Lung (tissue), 12 donors: ENCODE measurements around the gene POLD1. TPM values are rescaled to one million over a fixed set of nuclear protein-coding genes. Genes with fewer than 3 reads are reported as not detected.

Experiments used
- ATAC-seq: fragments of 200-7000 bp; cut with Tn5 transposase; one replicate; pipeline ENCODE4 v1.9.1; 2020; ENCODE audit warnings: moderate number of reproducible peaks; ENCODE audit not compliant: insufficient read depth, low FRiP score
- DNase-seq, 3 donors: peaks; one replicate each; pipeline ENCODE4 v3.0.0-alpha.2; 2013 to 2017
- H3K27ac ChIP-seq, 2 donors: one replicate each; pipeline ENCODE4 v1.5.1; 2013; ENCODE audit warnings: mild to moderate bottlenecking in 2 of 2, moderate library complexity in 2 of 2, control low read depth in 1 of 2, inconsistent platforms in 1 of 2, low read depth in 1 of 2, low read length in 1 of 2
- H3K27me3 ChIP-seq, 3 donors: one replicate each; pipeline ENCODE4 v1.5.1; 2013; ENCODE audit warnings: low read length in 2 of 3; ENCODE audit not compliant: control insufficient read depth in 3 of 3, insufficient read depth in 3 of 3
- H3K36me3 ChIP-seq, 4 donors: one replicate each; pipeline ENCODE4 v1.5.1; 2013; ENCODE audit warnings: low read length in 4 of 4, mild to moderate bottlenecking in 1 of 4, moderate library complexity in 1 of 4; ENCODE audit not compliant: control insufficient read depth in 4 of 4, insufficient read depth in 4 of 4
- H3K4me1 ChIP-seq, 5 donors: one replicate each; pipeline ENCODE4 v1.5.1; 2013; ENCODE audit warnings: low read length in 5 of 5, mild to moderate bottlenecking in 2 of 5, moderate library complexity in 1 of 5; ENCODE audit not compliant: control insufficient read depth in 5 of 5, insufficient read depth in 5 of 5
- H3K4me3 ChIP-seq: one replicate; pipeline ENCODE4 v1.5.1; 2013; ENCODE audit warnings: mild to moderate bottlenecking, control low read depth, moderate library complexity
- H3K9ac ChIP-seq, 2 donors: one replicate each; pipeline ENCODE4 v1.5.1; 2013; ENCODE audit warnings: low read length in 2 of 2, control low read depth in 1 of 2; ENCODE audit not compliant: insufficient read depth in 1 of 2
- H3K9me3 ChIP-seq, 4 donors: one replicate each; pipeline ENCODE4 v1.5.1; 2013; ENCODE audit warnings: low read length in 3 of 4, mild to moderate bottlenecking in 1 of 4, moderate library complexity in 1 of 4; ENCODE audit not compliant: control insufficient read depth in 4 of 4, insufficient read depth in 3 of 4
- WGBS, 2 donors: extraction: QIAGEN DNeasy Blood & Tissue Kit; methylation state at CpG; one replicate each; pipeline ENCODE4 v1.1.7; 2013; 5-methylcytosine and 5-hydroxymethylcytosine counted together
- polyA plus RNA-seq, 2 donors: library from polyadenylated mRNA; stranded (reverse); fragments of 200-250 nt; gene quantifications; one replicate each; pipeline ENCODE4 v1.2.1, GENCODE V29; 2013
- total RNA-seq, 2 donors: library from RNA; depleted of rRNA in 1 of 2; stranded (reverse); fragments of >200 nt in 1 of 2; gene quantifications; one replicate each; pipeline ENCODE4 v1.2.1, GENCODE V29; 2014 to 2021
- TF ChIP-seq, protein P1 (sequence below): IDR thresholded peaks from 2 replicates; pipeline ENCODE4 v1.5.1; 2012; ENCODE audit warnings: mild to moderate bottlenecking; ENCODE audit errors: control extremely low read depth, extremely low read depth
- donor health status: control.
- donor health status: control.
- donor health status: Bipolar disorder and iron deficiency.
- donor health status: healthy.
- donor health status: DM: yes; HTN: yes; CAD: no.

POLD1 gene
- total and polyA plus RNA-seq, 4 donors, result 20.2 to 55.1 (median 39.0) TPM

DNA sequence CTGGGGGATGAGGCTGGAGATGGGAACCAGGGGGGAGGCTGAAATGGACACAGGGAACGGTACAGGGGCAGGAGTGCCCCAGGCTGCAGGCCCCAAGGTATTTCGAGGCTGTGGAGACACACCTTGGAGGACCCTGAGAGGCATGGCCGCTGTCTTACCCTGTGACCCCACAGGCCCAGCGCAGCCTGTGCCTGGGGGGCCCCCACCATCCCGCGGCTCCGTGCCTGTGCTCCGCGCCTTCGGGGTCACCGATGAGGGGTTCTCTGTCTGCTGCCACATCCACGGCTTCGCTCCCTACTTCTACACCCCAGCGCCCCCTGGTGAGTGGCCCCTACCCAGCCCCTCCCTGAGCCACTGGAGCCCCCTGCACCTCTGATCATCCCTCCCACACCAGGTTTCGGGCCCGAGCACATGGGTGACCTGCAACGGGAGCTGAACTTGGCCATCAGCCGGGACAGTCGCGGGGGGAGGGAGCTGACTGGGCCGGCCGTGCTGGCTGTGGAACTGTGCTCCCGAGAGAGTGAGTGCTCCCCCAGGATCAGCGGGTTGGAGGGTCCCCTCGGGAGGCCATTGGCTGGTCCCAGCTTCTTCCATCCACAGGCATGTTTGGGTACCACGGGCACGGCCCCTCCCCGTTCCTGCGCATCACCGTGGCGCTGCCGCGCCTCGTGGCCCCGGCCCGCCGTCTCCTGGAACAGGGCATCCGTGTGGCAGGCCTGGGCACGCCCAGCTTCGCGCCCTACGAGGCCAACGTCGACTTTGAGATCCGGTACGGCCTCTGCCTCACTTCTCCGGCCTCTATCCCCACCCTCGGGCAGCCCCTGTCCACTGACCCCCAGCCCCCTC is 17.7 kb downstream of the POLD1 start:
- Histone ChIP-seq H3K4me3 (no peak overlapping the region), H3K4me1 (no peaks in the 10 kb centered on the region), H3K9me3 (peaks cover 0 to 3% (median 0%) of the 10 kb centered on the region in 4 donors), H3K27ac (no peak overlapping the region), H3K36me3 (peaks cover 0 to 40% (median 11%) of the 10 kb centered on the region in 4 donors), H3K9ac (no peak overlapping the region), H3K27me3 (no peaks in the 10 kb centered on the region)
- WGBS, 2 donors, result 95 to 97% methylated on average over 48 of the region's 48 CpGs
- ATAC-seq (no peak), DNase-seq (no peak)
- TF ChIP-seq, protein P1, sequence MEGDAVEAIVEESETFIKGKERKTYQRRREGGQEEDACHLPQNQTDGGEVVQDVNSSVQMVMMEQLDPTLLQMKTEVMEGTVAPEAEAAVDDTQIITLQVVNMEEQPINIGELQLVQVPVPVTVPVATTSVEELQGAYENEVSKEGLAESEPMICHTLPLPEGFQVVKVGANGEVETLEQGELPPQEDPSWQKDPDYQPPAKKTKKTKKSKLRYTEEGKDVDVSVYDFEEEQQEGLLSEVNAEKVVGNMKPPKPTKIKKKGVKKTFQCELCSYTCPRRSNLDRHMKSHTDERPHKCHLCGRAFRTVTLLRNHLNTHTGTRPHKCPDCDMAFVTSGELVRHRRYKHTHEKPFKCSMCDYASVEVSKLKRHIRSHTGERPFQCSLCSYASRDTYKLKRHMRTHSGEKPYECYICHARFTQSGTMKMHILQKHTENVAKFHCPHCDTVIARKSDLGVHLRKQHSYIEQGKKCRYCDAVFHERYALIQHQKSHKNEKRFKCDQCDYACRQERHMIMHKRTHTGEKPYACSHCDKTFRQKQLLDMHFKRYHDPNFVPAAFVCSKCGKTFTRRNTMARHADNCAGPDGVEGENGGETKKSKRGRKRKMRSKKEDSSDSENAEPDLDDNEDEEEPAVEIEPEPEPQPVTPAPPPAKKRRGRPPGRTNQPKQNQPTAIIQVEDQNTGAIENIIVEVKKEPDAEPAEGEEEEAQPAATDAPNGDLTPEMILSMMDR, result no peak

DNA sequence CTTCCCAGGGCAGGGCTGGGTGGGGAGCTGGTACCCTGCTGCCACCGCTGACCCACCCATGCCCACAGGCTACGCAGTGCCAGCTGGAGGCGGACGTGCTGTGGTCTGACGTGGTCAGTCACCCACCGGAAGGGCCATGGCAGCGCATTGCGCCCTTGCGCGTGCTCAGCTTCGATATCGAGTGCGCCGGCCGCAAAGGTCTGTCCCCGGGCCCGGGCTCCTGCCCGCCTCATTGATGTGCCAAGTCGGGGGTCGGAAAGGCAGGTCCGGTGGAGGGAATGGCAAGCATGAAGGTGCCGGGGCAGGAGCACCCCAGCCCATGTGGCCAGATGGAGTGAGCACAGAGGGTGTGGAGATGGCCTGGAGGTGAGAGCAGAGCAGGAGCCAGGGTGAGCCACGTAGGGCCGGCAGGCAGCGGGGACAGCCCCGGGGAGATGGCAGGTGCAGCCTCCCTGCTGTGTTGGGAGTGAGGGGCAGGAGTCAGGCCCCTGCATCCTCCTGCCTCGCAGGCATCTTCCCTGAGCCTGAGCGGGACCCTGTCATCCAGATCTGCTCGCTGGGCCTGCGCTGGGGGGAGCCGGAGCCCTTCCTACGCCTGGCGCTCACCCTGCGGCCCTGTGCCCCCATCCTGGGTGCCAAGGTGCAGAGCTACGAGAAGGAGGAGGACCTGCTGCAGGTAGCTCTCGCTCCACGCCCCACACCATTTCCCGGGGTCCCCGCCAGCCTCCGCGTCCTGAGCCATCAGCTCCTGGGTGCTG is 18.6 kb downstream of the POLD1 start:
- H3K4me1 ChIP-seq, result no peaks in the 10 kb centered on the region
- H3K27ac ChIP-seq, result no peak overlapping the region
- peaks cover 0 to 3% (median 0%) of the 10 kb centered on the region in 4 donors for H3K9me3 ChIP-seq
- TF ChIP-seq, protein P1, result no peak
- H3K4me3 ChIP-seq, result no peak overlapping the region
- no peak for DNase-seq
- WGBS, 2 donors, result 97 to 98% methylated on average over 35 to 41 of the region's 41 CpGs
- H3K27me3 ChIP-seq, result no peaks in the 10 kb centered on the region
- no peak for ATAC-seq
- H3K9ac ChIP-seq, result no peak overlapping the region
- H3K36me3 ChIP-seq, result peaks cover 0 to 44% (median 12%) of the 10 kb centered on the region in 4 donors

DNA sequence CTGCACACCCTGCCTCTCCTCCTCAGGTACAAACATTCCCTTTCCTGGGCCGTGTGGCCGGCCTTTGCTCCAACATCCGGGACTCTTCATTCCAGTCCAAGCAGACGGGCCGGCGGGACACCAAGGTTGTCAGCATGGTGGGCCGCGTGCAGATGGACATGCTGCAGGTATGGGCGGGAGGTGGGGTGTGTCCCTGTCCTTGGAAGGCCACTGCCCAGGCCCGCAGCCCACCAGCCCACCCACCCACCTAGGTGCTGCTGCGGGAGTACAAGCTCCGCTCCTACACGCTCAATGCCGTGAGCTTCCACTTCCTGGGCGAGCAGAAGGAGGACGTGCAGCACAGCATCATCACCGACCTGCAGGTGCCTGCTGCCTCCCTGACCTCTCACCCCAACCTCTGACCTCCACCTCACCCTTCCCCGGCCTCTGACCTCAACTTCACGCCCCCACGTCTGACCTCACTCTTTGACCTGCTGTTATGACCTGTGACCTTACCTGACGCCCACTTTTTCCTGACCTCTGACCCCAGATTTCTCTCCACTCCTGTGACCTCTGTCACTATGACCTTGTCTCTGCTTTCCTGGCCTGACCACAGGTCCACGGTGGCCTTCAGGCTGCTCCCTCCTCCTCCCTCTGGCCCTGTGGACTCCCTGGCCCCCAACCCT is 22.1 kb downstream of the POLD1 start:
- peaks cover 0 to 54% (median 15%) of the 10 kb centered on the region in 4 donors for H3K36me3 ChIP-seq
- no peak for ATAC-seq
- no peak overlapping the region for H3K27ac ChIP-seq
- no peaks in the 10 kb centered on the region for H3K4me1 ChIP-seq
- no peak overlapping the region for H3K9ac ChIP-seq
- TF ChIP-seq, protein P1, result no peak
- DNase-seq, result no peak
- no peaks in the 10 kb centered on the region for H3K27me3 ChIP-seq
- WGBS, 2 donors, result 88 to 96% methylated on average over 22 of the region's 22 CpGs
- no peaks in the 10 kb centered on the region for H3K9me3 ChIP-seq
- no peak overlapping the region for H3K4me3 ChIP-seq
